ENCODE data around the gene CRADD. TPM values are rescaled to one million over a fixed set of nuclear protein-coding genes. Genes with fewer than 3 reads are reported as not detected.
A peak's percentile ranks its signal among the peaks of the same experiment; 100 is the strongest.

The CRADD gene
- total and polyA plus RNA-seq, 2 of the 4 experiments (the other 2 are of a cell fraction): 11.1 to 14.0 TPM

DNA sequence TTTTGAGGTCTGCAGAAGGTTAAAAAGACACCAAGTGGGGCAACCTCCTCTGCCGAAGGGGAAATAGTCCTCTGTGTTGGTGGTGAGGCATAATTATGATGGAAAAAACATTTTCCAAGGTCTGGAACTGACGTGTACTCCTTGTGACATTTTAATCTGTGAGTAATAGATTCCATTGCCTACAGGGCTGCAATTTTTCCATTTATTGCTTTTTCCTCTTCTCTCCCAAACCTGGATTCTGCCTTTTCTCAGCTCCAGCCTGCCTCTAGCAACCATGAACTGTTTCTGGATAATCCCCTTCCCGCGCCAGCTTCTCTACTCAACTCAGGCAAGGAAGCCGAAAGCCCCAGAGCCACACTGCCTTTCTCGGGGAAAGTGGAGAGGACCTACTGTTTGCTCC, 241.1 kb downstream of the CRADD start:
- peak overlapping the region; percentile 95 for H2BK15ac ChIP-seq (ENCODE audit: low read depth, low read length)
- peak overlapping the region; percentile 68; the same call in 1 of the 2 replicates for H3K56ac ChIP-seq (ENCODE audit: extremely low read depth, insufficient read depth, low read length)
- intact Hi-C loops (cut with micrococcal nuclease) (no loop called here), dilution Hi-C loops (cut with HindIII; ENCODE audit: low sequenced_read_pairs, unreplicated experiment) (no loop called here), in situ Hi-C loops (cut with MboI; ENCODE audit: low sequenced_read_pairs) (no loop called here)
- peaks cover 0 to 4% of the 10 kb centered on the region in 2 experiments; a peak in 1 of 4 replicates for H3K79me1 ChIP-seq (ENCODE audit: low read depth in 1 of 2, low read length in 2 of 2)
- H3K27ac ChIP-seq (ENCODE audit: insufficient read depth, low read length): peak overlapping the region; percentile 80
- H3K9me1 ChIP-seq (ENCODE audit: insufficient read depth, low read length): peaks cover 13% of the 10 kb centered on the region
- POLR2A ChIA-PET (ENCODE audit: unreplicated experiment): no interaction called here
- peak overlapping the region; percentile 24; the same call in 1 of the 2 replicates for H3K9ac ChIP-seq (ENCODE audit: low read depth, low read length)
- peak overlapping the region; percentile 59 for H2AK9ac ChIP-seq (replicated peaks; ENCODE audit: low read depth, low read length, poor library complexity)
- peak; percentile 23; the same call in 1 of the 2 replicates for TF ChIP-seq CEBPB (IDR thresholded peaks at IDR 0.05; ENCODE audit: low read depth, low read length)
- no peak for TF ChIP-seq MAZ (IDR thresholded peaks at IDR 0.05; ENCODE audit: borderline replicate concordance, low read depth, low read length)
- peak overlapping the region; percentile 93; the same call in 1 of the 2 replicates for H3K23ac ChIP-seq (ENCODE audit: low read depth, low read length)
- peak overlapping the region; percentile 97 for H3K18ac ChIP-seq (ENCODE audit: low read depth, low read length)
- peak overlapping the region; percentile 97 for H2BK120ac ChIP-seq (ENCODE audit: low read depth, low read length)
- DNase-seq: peak; percentile 75
- H3K9me3 ChIP-seq (ENCODE audit: control insufficient read depth, insufficient read depth, low read length): no peaks in the 10 kb centered on the region
- H2AFZ ChIP-seq (replicated peaks; ENCODE audit: low read length, poor library complexity): peak overlapping the region; percentile 80
- H2BK20ac ChIP-seq (ENCODE audit: low read depth, low read length): peak overlapping the region; percentile 98; the same call in 1 of the 2 replicates
- peak overlapping the region; percentile 100 for H2BK5ac ChIP-seq (ENCODE audit: low read depth, low read length, poor library complexity, severe bottlenecking)
- peak; percentile 50 for ATAC-seq (ENCODE audit: low read depth)
- H4K5ac ChIP-seq (ENCODE audit: low read depth, low read length): peak overlapping the region; percentile 95
- 77% methylated on average over 5 of the region's 6 CpGs; no CpG with 5 or more reads in 1 of the 2 experiments for WGBS, 2 experiments (ENCODE audit: extremely low coverage in 2 of 2, insufficient read length in 1 of 2)
- H3K4me3 ChIP-seq (ENCODE audit: insufficient read depth, low read depth, low read length): no peak overlapping the region
- peak overlapping the region; percentile 92 for H4K91ac ChIP-seq (ENCODE audit: insufficient read depth, low read depth, low read length)
- H2AK5ac ChIP-seq (ENCODE audit: low read depth, low read length): peak overlapping the region; percentile 95
- H3K27me3 ChIP-seq (ENCODE audit: control insufficient read depth, insufficient read depth, low read length): no peaks in the 10 kb centered on the region
- H4K8ac ChIP-seq (ENCODE audit: low read depth in 2 of 2, low read length in 2 of 2): peak overlapping the region; percentile 61 to 93
- CTCF ChIA-PET: interaction anchor here (0.9 kb wide), 1 partner anchor 182 kb away, joined by 3 read pairs; no protein-coding TSS in a partner anchor
- H3K4ac ChIP-seq (ENCODE audit: low read depth, low read length): peak overlapping the region; percentile 95
- no peaks in the 10 kb centered on the region for H4K20me1 ChIP-seq (ENCODE audit: insufficient read depth, low read length)
- no TSS peak for BruUV-seq (replicated peaks)
- H3K4me1 ChIP-seq (ENCODE audit: control insufficient read depth, insufficient read depth, low read length): peaks cover 11% of the 10 kb centered on the region
- peak overlapping the region; percentile 48; the same call in 1 of the 2 replicates for H3K4me2 ChIP-seq (ENCODE audit: low read depth, low read length)
- H3K36me3 ChIP-seq (ENCODE audit: control insufficient read depth, insufficient read depth, low read length): no peaks in the 10 kb centered on the region
- H3K14ac ChIP-seq (replicated peaks; ENCODE audit: low read depth, low read length): peak overlapping the region; percentile 99

All from IMR-90 (cell line).